BJ (cell line): ENCODE results near the gene ENHO. TPM values are rescaled to one million over a fixed set of nuclear protein-coding genes. Genes with fewer than 3 reads are reported as not detected.

Experiments used
- CTCF ChIA-PET: fragments of 350-600 bp; formaldehyde crosslinking; extraction: SDS; loops from one replicate; lab custom pipeline; 2021; ENCODE audit warnings: antibody characterized with exemption, inconsistent platforms; lab: Yijun Ruan, JAX
- POLR2A ChIA-PET: fragments of 300-600 bp; sonication (Branson Sonifier 250); formaldehyde crosslinking; extraction: SDS; loops from one replicate; lab custom pipeline; 2021; ENCODE audit warnings: antibody characterized with exemption; lab: Charles Lee
- DNase-seq: peaks from one replicate; pipeline ENCODE4 v3.0.0-alpha.2; 2011; ENCODE audit warnings: low read depth
- H3K27me3 ChIP-seq: 2 replicates; pipeline ENCODE4 v1.6.0; 2011; ENCODE audit warnings: low read length; ENCODE audit not compliant: control insufficient read depth, insufficient read depth
- H3K36me3 ChIP-seq: 2 replicates; pipeline ENCODE4 v1.5.1; 2011; ENCODE audit warnings: low read length; ENCODE audit not compliant: control insufficient read depth, insufficient read depth
- H3K4me3 ChIP-seq: 2 replicates; pipeline ENCODE4 v1.5.1; 2011; ENCODE audit warnings: low read depth, mild to moderate bottlenecking, control low read depth, low read length
- polyA plus RNA-seq: library from polyadenylated mRNA; depleted of rRNA; stranded (reverse); fragments of >200 nt; gene quantifications from 2 replicates; pipeline ENCODE4 v1.2.3, GENCODE V29; 2011
- TF ChIP-seq, protein P1 (sequence below): IDR thresholded peaks from 2 replicates; pipeline ENCODE4 v1.5.1; 2011; ENCODE audit warnings: low read depth, mild to moderate bottlenecking, control low read depth, inconsistent platforms, low read length, moderate library complexity; ENCODE audit not compliant: insufficient read depth

ENHO gene
- polyA plus RNA-seq, 1 experiment = 0.11 TPM

DNA sequence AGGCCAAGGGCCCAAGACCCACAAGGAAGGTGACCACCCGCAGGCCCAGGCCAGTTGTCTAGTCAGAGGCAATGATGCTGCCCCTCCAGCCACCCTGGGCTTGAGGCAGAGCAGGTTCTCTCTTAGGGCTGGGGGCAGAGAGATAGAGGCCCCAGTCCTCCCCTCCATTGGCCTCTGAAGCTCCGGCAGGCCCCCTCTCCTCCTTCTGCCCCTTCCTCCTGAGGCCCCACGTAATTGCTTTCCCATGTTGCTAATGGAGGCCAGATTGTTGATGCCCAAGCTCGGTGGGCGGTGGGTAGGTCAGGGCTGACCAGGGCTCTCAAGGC is 26.6 kb upstream of the ENHO start:
- TF ChIP-seq, protein P1, sequence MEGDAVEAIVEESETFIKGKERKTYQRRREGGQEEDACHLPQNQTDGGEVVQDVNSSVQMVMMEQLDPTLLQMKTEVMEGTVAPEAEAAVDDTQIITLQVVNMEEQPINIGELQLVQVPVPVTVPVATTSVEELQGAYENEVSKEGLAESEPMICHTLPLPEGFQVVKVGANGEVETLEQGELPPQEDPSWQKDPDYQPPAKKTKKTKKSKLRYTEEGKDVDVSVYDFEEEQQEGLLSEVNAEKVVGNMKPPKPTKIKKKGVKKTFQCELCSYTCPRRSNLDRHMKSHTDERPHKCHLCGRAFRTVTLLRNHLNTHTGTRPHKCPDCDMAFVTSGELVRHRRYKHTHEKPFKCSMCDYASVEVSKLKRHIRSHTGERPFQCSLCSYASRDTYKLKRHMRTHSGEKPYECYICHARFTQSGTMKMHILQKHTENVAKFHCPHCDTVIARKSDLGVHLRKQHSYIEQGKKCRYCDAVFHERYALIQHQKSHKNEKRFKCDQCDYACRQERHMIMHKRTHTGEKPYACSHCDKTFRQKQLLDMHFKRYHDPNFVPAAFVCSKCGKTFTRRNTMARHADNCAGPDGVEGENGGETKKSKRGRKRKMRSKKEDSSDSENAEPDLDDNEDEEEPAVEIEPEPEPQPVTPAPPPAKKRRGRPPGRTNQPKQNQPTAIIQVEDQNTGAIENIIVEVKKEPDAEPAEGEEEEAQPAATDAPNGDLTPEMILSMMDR = no peak
- peaks cover 9% of the 10 kb centered on the region for H3K27me3 ChIP-seq
- ChIA-PET POLR2A (no interaction called here), CTCF (interaction anchor here (0.7 to 6.6 kb wide), 9 partner anchors 28 to 146 kb away, joined by 3 to 119 read pairs (median 5); no protein-coding TSS in a partner anchor)
- no peak overlapping the region for H3K4me3 ChIP-seq
- H3K36me3 ChIP-seq = no peaks in the 10 kb centered on the region
- DNase-seq = no peak

DNA sequence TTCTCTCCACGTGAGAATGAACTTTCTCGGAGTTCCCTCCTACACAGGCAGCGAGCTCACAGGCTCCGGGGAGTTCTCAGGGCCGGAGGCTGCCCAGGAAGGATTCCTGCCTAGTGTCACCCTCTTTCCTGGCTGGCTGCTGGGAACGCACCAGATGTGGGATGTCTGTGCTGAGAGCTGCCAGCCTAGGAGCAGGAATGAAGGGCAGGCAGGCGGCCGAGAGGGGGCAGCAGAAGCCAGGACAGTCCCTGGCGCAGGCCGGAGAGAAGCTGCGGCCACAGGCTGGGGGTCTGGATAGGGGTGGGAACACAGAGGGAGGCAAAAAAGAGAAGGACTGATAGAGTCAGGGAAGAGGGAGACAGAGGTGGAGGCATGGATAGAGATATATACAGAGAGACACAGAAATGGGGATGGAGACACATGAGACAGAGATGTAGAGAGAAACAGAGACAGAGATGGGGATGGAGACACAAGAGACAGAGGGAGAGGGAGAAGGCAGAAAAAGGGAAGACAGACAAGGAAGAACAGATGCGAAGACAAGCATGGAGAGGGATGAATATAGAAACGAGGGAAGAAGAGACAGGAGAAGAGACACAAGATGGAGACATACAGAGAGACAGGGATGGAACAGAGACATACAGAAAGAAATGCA is 25.3 kb upstream of the ENHO start:
- ChIA-PET POLR2A (no interaction called here), CTCF (interaction anchor here (0.6 to 6.6 kb wide), 45 partner anchors 8 to 1089 kb away, joined by 3 to 119 read pairs (median 5); partner anchors contain the start of genes ARID3C, DCTN3 and SIGMAR1)
- Histone ChIP-seq H3K36me3 (no peaks in the 10 kb centered on the region), H3K27me3 (peaks cover 8% of the 10 kb centered on the region), H3K4me3 (no peak overlapping the region)
- TF ChIP-seq, protein P1 = peak; percentile 96
- DNase-seq = no peak

DNA sequence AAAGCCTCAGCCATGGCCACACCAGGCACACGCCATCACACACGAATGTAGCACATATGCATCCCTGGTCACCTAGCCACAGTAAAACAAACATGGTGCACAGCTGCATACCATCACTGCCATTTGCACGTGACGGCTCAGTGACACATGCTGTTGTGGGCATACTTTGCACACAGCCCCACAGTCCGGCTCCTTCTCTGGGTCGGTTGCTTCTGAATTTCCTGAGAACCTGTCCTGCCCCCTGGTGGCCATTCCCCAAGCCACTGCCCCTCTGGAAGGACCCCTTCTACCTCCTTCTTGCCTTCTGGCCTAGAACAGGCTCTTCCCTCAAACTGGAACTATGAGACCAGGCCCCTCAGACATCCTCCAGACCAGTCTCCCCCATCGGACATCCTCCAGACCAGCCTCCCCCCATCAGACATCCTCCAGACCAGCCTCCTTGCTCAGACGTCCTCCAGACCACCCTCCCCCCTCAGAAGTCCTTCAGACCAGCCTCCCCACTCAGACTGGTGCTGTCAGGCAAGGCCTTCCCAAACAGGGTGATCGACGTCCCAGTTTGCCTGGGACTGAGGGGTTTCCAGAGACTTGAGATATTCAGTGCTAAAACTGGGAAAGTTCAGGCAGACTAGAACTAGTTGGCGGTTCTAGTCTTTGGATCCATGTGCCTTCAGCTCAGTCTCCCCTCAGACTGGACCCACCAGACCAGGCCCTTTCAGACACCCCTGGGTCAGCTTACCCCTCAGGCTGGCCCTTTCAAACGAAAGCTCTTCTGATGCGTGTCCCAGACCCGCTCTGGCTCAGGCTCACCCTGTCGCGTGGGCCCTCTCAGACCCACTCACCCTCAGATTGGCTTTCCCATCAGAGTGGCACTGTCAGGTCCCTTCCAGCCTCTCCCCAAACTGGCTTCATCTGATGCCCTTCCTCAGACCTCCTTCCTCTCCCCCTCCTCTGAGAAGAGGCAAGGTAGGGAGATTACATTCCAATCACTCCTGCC is 24.3 kb upstream of the ENHO start:
- ChIA-PET POLR2A (no interaction called here), CTCF (interaction anchor here (0.6 to 6.6 kb wide), 49 partner anchors 9 to 1088 kb away, joined by 3 to 119 read pairs (median 4); partner anchors contain the start of genes ARID3C, DCTN3 and SIGMAR1)
- no peaks in the 10 kb centered on the region for H3K36me3 ChIP-seq
- H3K27me3 ChIP-seq = peaks cover 5% of the 10 kb centered on the region
- TF ChIP-seq, protein P1 = peak; percentile 71
- H3K4me3 ChIP-seq = no peak overlapping the region
- DNase-seq = no peak

DNA sequence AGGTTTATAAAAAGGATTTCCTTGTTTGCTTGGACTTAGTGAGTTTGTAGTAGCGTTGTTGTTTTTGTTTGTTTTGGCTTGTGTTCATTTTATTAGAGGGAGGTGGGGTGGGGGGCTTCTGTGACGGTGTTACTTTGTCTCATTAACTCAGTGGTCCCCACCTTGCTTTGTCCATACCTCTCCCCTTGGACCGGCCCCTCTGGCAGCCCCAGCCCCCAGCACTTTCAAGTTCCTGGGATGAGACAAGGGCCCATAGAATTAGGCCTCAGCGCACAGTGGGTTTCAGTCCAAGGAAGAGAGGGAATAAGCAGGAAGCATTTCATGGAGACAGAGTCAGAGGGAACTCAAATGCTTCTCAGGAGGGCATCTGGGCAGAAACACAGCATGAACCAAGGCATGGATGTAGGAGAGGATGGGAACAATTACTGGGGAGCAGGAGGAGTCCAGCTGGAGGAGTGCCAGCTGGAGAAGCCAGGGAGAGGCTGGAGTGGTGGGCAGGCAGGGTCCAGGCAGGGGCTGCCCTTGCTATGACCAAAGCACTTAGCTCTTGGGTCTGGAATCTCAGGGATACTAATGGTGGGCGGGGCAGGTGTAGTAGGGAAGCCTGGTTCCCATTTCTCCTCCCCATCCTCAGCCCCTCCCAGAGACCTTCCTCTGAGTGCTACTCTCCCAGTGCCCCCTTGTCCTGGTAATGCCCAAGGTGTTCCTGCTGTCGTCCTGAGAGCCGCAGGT is 23.5 kb upstream of the ENHO start:
- Histone ChIP-seq H3K27me3 (peaks cover 5% of the 10 kb centered on the region), H3K36me3 (no peaks in the 10 kb centered on the region), H3K4me3 (no peak overlapping the region)
- TF ChIP-seq, protein P1 = no peak
- POLR2A ChIA-PET = no interaction called here
- DNase-seq = no peak
- CTCF ChIA-PET = interaction anchor here (0.6 to 6.6 kb wide), 14 partner anchors 9 to 214 kb away, joined by 3 to 119 read pairs (median 4); no protein-coding TSS in a partner anchor
